Measurements from ENCODE around the gene TMEM243.

TMEM243 gene

GRCh38 chr7:87170828-87171227 is 48.7 kb downstream of the TMEM243 start:
- DNase-seq (ENCODE audit: low read depth) = no peak
- no peak overlapping the region for H3K4me3 ChIP-seq (ENCODE audit: low read depth, low read length)
- TF ChIP-seq CTCF (IDR thresholded peaks at IDR 0.05; ENCODE audit: insufficient read depth, low read depth, low read length, missing control alignments) = no peak

- TF ChIP-seq CTCF (IDR thresholded peaks at IDR 0.05; ENCODE audit: insufficient read depth, low read depth, low read length, missing control alignments) = no peak
- DNase-seq (ENCODE audit: low read depth) = no peak
- H3K4me3 ChIP-seq (ENCODE audit: low read depth, low read length) = no peak overlapping the region
Measured at GRCh38 chr7:87164433-87164832, 55.1 kb downstream of the TMEM243 start.

DNA sequence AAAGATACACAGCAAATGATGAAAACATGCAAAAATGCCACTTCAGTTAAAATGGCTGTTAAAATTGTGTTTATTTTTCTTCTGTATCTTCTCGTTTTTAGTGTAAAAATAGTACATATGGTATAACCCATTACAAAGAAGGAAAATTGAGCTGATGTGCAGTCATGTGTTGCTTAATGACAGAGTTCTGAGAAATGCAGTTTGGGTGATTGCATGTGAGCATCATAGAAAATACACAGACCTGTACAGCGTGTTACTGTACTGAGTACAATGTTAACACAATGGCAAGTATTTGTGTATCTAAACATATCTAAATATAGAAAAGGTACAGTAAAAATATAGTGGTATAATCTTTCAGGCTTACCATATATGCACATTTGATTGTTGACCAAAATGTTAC is 60.0 kb downstream of the TMEM243 start:
- no peak for TF ChIP-seq CTCF (IDR thresholded peaks at IDR 0.05; ENCODE audit: insufficient read depth, low read depth, low read length, missing control alignments)
- DNase-seq (ENCODE audit: low read depth) = peak; percentile 48
- no peak overlapping the region for H3K4me3 ChIP-seq (ENCODE audit: low read depth, low read length)

GRCh38 chr7:87156709-87157108 is 62.8 kb downstream of the TMEM243 start:
- H3K4me3 ChIP-seq (ENCODE audit: low read depth, low read length) = peak overlapping the region; percentile 85
- no peak for DNase-seq (ENCODE audit: low read depth)
- TF ChIP-seq CTCF (IDR thresholded peaks at IDR 0.05; ENCODE audit: insufficient read depth, low read depth, low read length, missing control alignments) = no peak

GRCh38 chr7:87155788-87156187 is 63.7 kb downstream of the TMEM243 start:
- no peak for TF ChIP-seq CTCF (IDR thresholded peaks at IDR 0.05; ENCODE audit: insufficient read depth, low read depth, low read length, missing control alignments)
- no peak for DNase-seq (ENCODE audit: low read depth)
- peak overlapping the region; percentile 85 for H3K4me3 ChIP-seq (ENCODE audit: low read depth, low read length)

- TF ChIP-seq CTCF (IDR thresholded peaks at IDR 0.05; ENCODE audit: insufficient read depth, low read depth, low read length, missing control alignments) = no peak
- DNase-seq (ENCODE audit: low read depth) = no peak
- peak overlapping the region; percentile 85 for H3K4me3 ChIP-seq (ENCODE audit: low read depth, low read length)
Measured at GRCh38 chr7:87154569-87154968, 65.0 kb downstream of the TMEM243 start.

GRCh38 chr7:87154166-87154565 is 65.4 kb downstream of the TMEM243 start:
- no peak for TF ChIP-seq CTCF (IDR thresholded peaks at IDR 0.05; ENCODE audit: insufficient read depth, low read depth, low read length, missing control alignments)
- DNase-seq (ENCODE audit: low read depth) = peak; percentile 10
- peak overlapping the region; percentile 85 for H3K4me3 ChIP-seq (ENCODE audit: low read depth, low read length)

Measured in GM12865 (cell line).